ENCODE measurements around the gene TBC1D9. TPM values are rescaled to one million over a fixed set of nuclear protein-coding genes. Genes with fewer than 3 reads are reported as not detected.

Gene TBC1D9
- polyA plus RNA-seq, 1 of the 3 experiments (the other 2 are of a cell fraction) = 13.5 TPM

GRCh38 chr4:140672416-140672815 is 83.8 kb downstream of the TBC1D9 start:
- no peaks in the 10 kb centered on the region for H4K20me1 ChIP-seq (ENCODE audit: insufficient read depth)
- H3K9me2 ChIP-seq = no peaks in the 10 kb centered on the region
- H3K4me1 ChIP-seq (ENCODE audit: control insufficient read depth in 1 of 2, insufficient read depth in 2 of 2, low read depth in 1 of 2, low read length in 1 of 2) = peaks cover 4 to 14% of the 10 kb centered on the region in 2 experiments; a peak in 3 of 4 replicates
- H3K9ac ChIP-seq = no peak overlapping the region
- H3K4me2 ChIP-seq = no peak overlapping the region
- no peaks in the 10 kb centered on the region for H3K79me2 ChIP-seq (ENCODE audit: insufficient read depth)
- CTCF ChIA-PET = interaction anchor here (1.0 to 1.3 kb wide), 2 partner anchors 10 to 14 kb away, joined by 3 read pairs; no protein-coding TSS in a partner anchor
- H3K9me3 ChIP-seq = no peaks in the 10 kb centered on the region
- peaks cover 33 to 44% of the 10 kb centered on the region in 2 experiments for H3K36me3 ChIP-seq (replicated peaks in 1 of 2; ENCODE audit: control insufficient read depth in 1 of 2, insufficient read depth in 2 of 2, low read length in 1 of 2)
- DNase-seq = no peak
- 93% methylated on average over 4 of the region's 4 CpGs for WGBS (ENCODE audit: low lambda C conversion rate)
- POLR2A ChIA-PET = interaction anchor here (2.7 kb wide), 1 partner anchor 84 kb away, joined by 12 read pairs; the partner anchor contains the start of gene TBC1D9
- H3K4me3 ChIP-seq (ENCODE audit: low read depth in 2 of 2, low read length in 1 of 2) = no peak overlapping the region
- no peak overlapping the region for H2AFZ ChIP-seq (ENCODE audit: low read depth)
- TF ChIP-seq SIN3A (IDR thresholded peaks at IDR 0.05; ENCODE audit: borderline replicate concordance, low read depth, low read length) (no peak), NFIC (IDR thresholded peaks at IDR 0.05; ENCODE audit: borderline replicate concordance) (no peak), GABPA (IDR thresholded peaks at IDR 0.05; ENCODE audit: low read depth) (no peak), FOSL2 (IDR thresholded peaks at IDR 0.05; ENCODE audit: borderline replicate concordance, low read depth) (no peak), RFX5 (IDR thresholded peaks at IDR 0.05; ENCODE audit: low read length) (no peak), YY1 (IDR thresholded peaks at IDR 0.05; ENCODE audit: low read depth) (no peak), FOXJ3 (CRISPR knock-in tag; IDR thresholded peaks at IDR 0.05) (no peak)
- TF ChIP-seq, protein P1, sequence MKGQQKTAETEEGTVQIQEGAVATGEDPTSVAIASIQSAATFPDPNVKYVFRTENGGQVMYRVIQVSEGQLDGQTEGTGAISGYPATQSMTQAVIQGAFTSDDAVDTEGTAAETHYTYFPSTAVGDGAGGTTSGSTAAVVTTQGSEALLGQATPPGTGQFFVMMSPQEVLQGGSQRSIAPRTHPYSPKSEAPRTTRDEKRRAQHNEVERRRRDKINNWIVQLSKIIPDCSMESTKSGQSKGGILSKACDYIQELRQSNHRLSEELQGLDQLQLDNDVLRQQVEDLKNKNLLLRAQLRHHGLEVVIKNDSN (IDR thresholded peaks at IDR 0.05; ENCODE audit: borderline replicate concordance, low read depth) = no peak
- no peaks in the 10 kb centered on the region for H3K27me3 ChIP-seq (ENCODE audit: insufficient read depth)
- H3K27ac ChIP-seq (ENCODE audit: low read depth in 2 of 2, low read length in 1 of 2) = peak overlapping the region in 1 of 2 experiments; percentile 16; a peak in 1 of 4 replicates
- H3F3A ChIP-seq (replicated peaks; ENCODE audit: insufficient read depth) = no peaks in the 10 kb centered on the region

DNA sequence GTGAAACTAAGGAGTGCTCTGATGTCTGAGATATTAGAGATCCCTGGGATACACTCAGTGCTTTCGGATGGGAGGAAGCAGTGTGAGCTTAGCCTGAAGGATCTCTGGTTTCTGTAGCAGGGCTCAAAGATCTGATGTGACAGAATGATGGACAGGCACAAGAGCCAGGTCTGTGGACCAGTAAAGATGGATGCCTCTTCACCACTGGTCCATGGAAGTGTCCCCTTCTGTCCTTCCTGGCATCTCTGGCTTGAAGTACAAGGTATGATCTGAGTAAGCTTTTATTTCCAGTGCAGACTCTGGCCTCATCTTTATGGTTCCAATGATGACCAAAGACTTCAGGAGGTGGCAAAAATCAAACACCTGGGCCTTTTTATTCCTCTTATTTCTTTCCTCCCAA is 88.1 kb downstream of the TBC1D9 start:
- peaks cover 0 to 3% of the 10 kb centered on the region in 2 experiments; a peak in 1 of 4 replicates for H3K4me1 ChIP-seq (ENCODE audit: control insufficient read depth in 1 of 2, insufficient read depth in 2 of 2, low read depth in 1 of 2, low read length in 1 of 2)
- H3K9me3 ChIP-seq = no peaks in the 10 kb centered on the region
- peaks cover 30 to 35% of the 10 kb centered on the region in 2 experiments for H3K36me3 ChIP-seq (replicated peaks in 1 of 2; ENCODE audit: control insufficient read depth in 1 of 2, insufficient read depth in 2 of 2, low read length in 1 of 2)
- no peaks in the 10 kb centered on the region for H4K20me1 ChIP-seq (ENCODE audit: insufficient read depth)
- no peak overlapping the region for H3K27ac ChIP-seq (ENCODE audit: low read depth in 2 of 2, low read length in 1 of 2)
- H3K4me3 ChIP-seq (ENCODE audit: low read depth in 2 of 2, low read length in 1 of 2) = no peak overlapping the region
- 93% methylated on average over 1 of the region's 1 CpG for WGBS (ENCODE audit: low lambda C conversion rate)
- H2AFZ ChIP-seq (ENCODE audit: low read depth) = no peak overlapping the region
- no peak for DNase-seq
- no peaks in the 10 kb centered on the region for H3K79me2 ChIP-seq (ENCODE audit: insufficient read depth)
- POLR2A ChIA-PET = interaction anchor here (0.6 kb wide), 1 partner anchor 28 kb away, joined by 3 read pairs; no protein-coding TSS in a partner anchor
- H3K27me3 ChIP-seq (ENCODE audit: insufficient read depth) = no peaks in the 10 kb centered on the region
- no peaks in the 10 kb centered on the region for H3K9me2 ChIP-seq
- H3F3A ChIP-seq (replicated peaks; ENCODE audit: insufficient read depth) = no peaks in the 10 kb centered on the region
- H3K4me2 ChIP-seq = no peak overlapping the region
- CTCF ChIA-PET = no interaction called here
- no peak overlapping the region for H3K9ac ChIP-seq
- TF ChIP-seq, protein P2, sequence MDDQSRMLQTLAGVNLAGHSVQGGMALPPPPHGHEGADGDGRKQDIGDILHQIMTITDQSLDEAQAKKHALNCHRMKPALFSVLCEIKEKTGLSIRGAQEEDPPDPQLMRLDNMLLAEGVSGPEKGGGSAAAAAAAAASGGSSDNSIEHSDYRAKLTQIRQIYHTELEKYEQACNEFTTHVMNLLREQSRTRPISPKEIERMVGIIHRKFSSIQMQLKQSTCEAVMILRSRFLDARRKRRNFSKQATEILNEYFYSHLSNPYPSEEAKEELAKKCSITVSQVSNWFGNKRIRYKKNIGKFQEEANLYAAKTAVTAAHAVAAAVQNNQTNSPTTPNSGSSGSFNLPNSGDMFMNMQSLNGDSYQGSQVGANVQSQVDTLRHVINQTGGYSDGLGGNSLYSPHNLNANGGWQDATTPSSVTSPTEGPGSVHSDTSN (IDR thresholded peaks at IDR 0.05) = no peak
- TF ChIP-seq TAF1 (IDR thresholded peaks at IDR 0.05; ENCODE audit: borderline replicate concordance, low read depth, low read length) = no peak
- TF ChIP-seq FOSL2 (IDR thresholded peaks at IDR 0.05; ENCODE audit: borderline replicate concordance, low read depth) = no peak
- no peak for TF ChIP-seq USF2 (IDR thresholded peaks at IDR 0.05; ENCODE audit: borderline replicate concordance, low read depth, low read length)
- TF ChIP-seq, protein P3, sequence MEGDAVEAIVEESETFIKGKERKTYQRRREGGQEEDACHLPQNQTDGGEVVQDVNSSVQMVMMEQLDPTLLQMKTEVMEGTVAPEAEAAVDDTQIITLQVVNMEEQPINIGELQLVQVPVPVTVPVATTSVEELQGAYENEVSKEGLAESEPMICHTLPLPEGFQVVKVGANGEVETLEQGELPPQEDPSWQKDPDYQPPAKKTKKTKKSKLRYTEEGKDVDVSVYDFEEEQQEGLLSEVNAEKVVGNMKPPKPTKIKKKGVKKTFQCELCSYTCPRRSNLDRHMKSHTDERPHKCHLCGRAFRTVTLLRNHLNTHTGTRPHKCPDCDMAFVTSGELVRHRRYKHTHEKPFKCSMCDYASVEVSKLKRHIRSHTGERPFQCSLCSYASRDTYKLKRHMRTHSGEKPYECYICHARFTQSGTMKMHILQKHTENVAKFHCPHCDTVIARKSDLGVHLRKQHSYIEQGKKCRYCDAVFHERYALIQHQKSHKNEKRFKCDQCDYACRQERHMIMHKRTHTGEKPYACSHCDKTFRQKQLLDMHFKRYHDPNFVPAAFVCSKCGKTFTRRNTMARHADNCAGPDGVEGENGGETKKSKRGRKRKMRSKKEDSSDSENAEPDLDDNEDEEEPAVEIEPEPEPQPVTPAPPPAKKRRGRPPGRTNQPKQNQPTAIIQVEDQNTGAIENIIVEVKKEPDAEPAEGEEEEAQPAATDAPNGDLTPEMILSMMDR (IDR thresholded peaks at IDR 0.05) = no peak

All from SK-N-SH (cell line).